GM21526 (cell line): ENCODE results near the gene ITGA8.
"Not testable (repeated sequence)": the region's sequence is repeated elsewhere in the genome, so short reads cannot be mapped to it uniquely, and the experiment has no call there.

Experiments
- ATAC-seq: cut with Tn5 transposase; IDR thresholded peaks from one replicate; pipeline ENCODE4 v1.9.1; 2021; ENCODE audit warnings: moderate library complexity; ENCODE audit not compliant: unreplicated experiment, low FRiP score

Gene ITGA8

GRCh38 chr10:15695852-15696251 is 23.9 kb downstream of the ITGA8 start:
- ATAC-seq = no peak

DNA sequence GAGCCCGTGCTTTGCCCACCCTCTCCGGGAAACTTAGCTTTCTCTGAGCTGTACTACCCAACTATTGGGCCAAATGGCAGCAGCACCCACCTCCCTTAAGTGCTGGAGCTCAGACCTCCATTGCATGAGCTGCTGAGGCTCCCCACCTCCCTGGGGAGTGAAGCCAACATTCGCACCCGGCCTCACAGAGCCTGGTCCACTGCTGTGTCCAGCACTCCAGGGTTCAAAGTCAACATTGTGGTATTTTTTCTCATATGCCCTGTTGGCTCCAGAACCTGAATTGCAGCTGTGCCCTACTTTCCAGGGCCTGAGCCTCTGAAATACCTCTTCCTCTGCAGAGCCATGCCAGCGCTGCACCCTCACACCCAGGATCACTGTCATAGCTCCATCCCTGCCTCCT is 29.7 kb downstream of the ITGA8 start:
- ATAC-seq = no peak

DNA sequence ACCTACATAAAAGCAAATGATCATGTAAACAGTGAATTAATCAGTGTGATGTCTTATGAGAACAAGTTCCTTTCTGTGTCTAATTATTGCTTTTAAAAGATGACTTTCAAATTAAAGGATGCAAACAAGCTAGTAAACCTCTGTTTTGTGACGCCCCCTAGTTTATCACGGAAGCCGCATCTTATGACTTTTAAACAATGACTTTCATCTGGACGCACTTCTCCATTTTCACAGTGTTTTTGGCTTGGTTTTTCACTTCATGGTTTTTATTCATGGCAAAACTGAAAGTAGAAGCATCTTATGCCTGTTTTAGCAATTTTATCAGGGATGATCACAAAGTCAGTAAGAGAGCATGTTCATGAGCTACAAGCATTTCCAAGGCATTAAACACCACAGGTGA is 35.0 kb downstream of the ITGA8 start:
- ATAC-seq = no peak

- no peak for ATAC-seq
Measured at GRCh38 chr10:15681076-15681475, 38.6 kb downstream of the ITGA8 start.

DNA sequence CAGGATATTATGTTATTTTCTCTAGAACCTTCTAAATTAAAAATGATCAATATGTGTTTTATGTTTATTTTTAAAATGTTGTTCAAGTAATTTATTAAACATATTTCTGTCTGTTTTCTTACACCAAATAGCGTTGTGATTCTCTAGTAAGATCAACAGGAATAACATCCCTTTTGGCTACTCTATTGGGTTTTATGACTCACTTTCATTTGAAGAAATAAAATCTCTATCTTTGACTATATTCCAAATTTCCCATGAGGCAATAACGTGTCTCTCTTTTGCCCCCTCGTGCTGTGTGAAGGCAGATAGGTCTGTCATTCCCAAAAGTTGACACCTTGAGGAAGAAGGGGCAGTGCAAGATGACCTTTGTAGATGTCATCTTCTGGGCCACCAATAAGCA is 40.9 kb downstream of the ITGA8 start:
- ATAC-seq = no peak

DNA sequence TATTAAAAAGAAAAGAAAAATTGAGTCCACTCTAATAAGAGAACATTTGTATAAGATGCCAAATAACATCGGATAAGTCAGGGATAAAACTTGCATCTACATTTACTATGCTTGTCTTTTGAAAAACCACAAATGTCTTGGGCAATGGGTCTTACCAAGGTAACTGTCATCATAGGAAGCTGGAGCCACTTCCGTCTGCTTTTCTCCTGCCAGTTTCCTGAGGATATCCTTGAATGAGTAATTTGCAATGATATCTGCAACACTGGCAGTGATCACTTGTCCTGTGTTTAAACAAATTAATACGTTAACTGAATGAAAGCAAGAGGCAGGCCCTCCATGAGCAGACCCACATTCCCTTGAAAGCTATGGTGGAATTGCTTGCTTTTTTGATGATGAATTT is 47.3 kb downstream of the ITGA8 start:
- no peak for ATAC-seq

GRCh38 chr10:15670880-15671279 is 48.8 kb downstream of the ITGA8 start:
- no peak for ATAC-seq

DNA sequence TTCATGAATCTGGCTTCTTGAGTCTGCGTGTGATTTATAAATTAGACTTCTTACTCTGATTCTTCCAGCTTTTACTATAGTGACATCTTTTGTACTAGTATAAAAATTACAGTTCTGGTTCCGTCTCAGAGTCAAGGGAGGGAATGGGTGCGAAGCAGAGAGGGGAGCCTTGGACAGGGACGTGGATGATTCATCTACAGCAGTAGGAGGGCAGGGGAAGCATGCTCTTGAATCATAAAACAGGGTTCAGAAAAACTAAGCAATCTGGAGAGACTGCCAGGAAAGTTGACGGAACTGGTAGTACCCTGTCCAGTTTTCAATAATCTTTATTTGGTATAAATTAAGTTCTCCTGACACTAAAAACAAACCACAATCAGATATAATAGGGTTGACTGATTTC is 58.1 kb downstream of the ITGA8 start:
- no peak for ATAC-seq

DNA sequence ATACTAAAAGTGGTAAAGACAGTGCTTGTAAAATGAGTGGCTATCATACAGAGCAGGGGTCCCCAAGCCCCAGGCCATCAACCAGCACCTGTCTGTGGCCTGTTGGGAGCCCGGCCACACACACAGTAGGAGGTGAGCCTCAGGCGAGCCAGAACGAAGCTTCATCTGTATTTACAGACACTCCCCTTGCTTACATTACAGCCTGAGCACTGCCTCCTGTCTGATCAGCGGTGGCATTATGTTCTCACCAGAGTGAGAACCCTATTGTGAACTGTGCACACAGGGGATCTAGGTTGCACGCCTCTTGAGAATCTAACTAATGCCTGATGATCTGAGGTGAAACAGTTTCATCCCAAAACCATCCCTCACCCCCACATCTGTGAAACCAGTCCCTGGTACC is 58.7 kb downstream of the ITGA8 start:
- no peak for ATAC-seq

DNA sequence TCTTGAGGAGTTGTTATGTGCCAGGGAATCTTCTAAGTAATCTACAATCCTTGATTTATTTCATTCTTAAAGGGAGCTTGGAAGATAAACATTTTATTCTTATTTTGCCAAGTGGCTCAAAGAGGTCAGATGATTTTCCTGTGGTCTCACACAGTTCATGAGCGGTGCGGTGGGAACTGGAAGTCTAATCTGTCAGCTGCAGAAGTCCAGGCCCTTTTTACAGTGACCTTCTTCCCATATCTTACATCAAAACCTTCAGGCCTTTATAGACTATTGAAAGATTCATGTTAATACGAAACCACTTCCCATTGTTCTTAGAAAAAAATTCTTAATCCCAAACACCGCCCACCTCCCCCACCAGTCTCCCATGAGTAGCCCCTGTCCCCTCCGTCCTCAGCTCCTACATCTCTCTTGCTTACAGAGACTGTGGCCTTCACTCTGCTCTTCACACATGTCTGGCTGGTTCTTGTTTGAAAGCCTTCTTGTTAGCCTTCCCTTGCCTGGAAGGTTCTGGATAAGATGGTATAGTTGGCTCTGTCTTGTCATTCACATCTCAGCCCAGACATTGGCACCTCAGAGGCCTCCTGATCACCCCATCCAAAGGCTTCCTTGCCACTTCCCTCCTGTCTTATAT is 61.5 kb downstream of the ITGA8 start:
- ATAC-seq = no peak

DNA sequence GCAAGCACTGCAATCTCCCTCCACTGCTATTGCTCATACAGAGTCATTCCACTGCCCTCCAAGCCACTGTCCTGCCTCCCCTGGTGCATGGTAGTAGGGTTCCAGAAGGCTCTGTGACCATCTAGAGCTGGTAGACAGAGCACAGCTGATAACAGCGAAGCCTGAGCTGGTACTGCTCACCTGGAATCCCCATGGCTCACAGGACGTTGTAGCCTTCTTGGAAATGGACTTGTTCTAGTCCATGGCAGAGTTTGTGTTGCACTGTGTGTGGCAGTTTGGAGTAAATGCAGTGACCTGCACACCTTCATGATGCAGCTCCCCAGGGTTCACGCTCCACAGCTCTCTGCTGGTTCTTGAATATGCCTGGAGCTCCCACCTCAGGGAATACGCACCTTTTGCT is 67.0 kb downstream of the ITGA8 start:
- ATAC-seq = no peak

GRCh38 chr10:15652117-15652516 is 67.6 kb downstream of the ITGA8 start:
- no peak for ATAC-seq

GRCh38 chr10:15651175-15651574 is 68.5 kb downstream of the ITGA8 start:
- ATAC-seq = no peak

- ATAC-seq = no peak
Measured at GRCh38 chr10:15642095-15642494, 77.6 kb downstream of the ITGA8 start.

DNA sequence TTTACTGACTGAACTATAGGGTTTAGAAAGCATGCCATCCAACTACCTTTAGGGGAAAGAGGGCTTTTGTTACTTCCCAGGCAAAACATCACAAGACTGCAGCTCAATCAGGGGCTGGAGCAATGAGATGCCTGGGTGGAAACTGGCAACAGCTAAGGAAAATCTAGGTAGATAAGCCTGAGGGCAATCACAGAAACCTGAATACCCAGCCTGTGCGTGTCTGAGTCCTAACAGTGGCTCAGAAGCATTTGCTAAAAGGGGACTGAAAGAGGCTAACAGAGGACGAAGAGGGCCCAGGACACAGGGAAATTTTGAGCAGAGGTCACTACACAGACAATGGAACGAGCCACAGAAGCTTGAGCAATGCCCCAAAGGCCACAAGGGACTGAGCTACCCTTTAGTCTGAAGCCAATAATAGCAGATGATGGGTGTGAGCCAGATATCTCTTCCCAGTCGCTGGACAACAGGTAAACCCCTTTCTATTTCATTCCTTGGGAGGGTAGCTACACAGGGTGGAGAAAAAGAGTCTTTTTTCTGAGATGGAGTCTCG is 79.1 kb downstream of the ITGA8 start:
- ATAC-seq = no peak

DNA sequence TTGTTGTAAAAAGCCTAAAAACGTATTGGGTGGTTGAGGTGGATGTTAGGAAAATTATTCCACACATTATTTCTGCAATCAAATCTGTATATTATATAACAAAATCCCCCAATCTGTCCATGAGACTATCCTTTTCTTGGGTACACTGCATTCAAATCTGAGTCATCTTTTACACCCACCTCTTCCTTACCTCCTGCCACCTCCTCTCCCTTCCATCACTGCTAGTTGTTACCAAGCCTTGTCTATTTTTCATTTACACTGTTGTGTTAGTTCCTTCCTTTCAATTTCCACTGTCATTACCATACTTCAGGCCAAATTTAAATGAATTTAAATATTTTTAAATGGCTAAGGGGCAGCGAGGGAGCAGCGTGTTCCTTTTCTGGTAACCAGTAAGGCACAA is 83.3 kb downstream of the ITGA8 start:
- no peak for ATAC-seq

GRCh38 chr10:15632456-15633091 is 87.1 kb downstream of the ITGA8 start:
- no peak for ATAC-seq

GRCh38 chr10:15631205-15631604 is 88.5 kb downstream of the ITGA8 start:
- not testable (repeated sequence) for ATAC-seq

GRCh38 chr10:15630353-15630752 is 89.4 kb downstream of the ITGA8 start:
- ATAC-seq = no peak

DNA sequence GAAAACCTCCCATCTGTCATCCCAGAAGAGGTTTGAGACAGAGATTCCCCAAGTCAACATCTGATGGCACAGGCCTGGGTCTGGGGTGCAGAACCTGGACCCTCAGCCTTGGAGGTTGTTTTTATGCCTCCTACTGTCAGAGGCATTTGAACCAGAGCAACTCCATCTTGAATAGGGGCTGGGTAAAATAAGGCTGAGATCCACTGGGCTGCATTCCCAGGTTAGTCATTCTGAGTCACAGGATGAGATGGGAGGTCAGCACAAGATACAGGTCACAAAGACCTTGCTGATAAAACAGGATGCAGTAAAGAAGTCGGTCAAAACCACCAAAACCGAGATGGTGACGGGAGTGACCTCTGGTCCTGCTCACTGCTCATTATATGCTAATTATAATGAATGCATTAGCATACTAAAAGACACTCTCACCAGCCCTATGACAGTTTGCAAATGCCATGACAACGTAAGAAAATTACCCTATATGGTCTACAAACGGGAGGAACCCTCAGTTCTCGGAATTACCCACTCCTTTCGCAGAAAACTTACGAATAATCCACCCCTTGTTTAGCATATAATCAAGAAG is 92.0 kb downstream of the ITGA8 start:
- ATAC-seq = no peak

DNA sequence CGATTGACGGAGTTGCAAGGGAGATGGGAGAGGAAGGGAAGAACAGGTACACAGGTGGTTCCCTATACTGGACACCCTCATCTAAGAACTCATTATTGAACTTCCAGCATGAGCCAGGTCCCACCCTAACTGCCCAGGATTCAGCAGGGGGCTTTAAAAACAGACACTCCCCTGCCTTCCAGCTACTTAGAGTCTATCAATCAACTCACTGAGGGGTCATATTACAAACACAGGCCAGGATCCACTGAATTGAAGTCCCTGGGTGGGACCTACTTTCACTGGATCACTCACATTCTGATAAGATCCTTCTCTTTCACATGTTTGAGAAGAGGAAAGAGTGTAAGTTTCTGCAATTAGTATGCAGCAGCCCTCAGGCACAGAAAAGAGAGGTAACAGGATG is 92.8 kb downstream of the ITGA8 start:
- ATAC-seq = no peak

- no peak for ATAC-seq
Measured at GRCh38 chr10:15625261-15625660, 94.5 kb downstream of the ITGA8 start.
